ENCODE data around the gene IL3RA. TPM values are rescaled to one million over a fixed set of nuclear protein-coding genes. Genes with fewer than 3 reads are reported as not detected.

Gene IL3RA
- 0.97 TPM for total RNA-seq (ENCODE audit: unreplicated experiment)
- long read RNA-seq: 0 reads

DNA sequence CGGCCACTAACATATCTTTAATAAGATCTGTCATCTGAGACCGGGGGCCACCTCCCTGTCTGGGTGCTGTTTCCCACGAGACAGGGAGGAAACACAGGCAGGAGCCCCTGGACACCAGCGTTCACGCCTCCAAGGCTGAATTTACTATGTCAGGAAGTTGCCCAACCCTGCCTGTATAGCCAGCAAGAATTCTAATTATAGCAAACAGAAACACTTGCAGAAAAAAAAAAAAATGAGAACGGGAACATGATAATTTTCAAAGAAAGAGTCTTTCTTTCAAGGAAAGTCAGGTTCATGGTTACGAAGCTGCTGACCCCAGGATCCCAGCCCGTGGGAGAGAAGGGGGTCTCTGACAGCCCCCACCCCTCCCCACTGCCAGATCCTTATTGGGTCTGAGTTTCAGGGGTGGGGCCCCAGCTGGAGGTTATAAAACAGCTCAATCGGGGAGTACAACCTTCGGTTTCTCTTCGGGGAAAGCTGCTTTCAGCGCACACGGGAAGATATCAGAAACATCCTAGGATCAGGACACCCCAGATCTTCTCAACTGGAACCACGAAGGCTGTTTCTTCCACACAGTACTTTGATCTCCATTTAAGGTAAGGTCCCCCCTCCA is at the start of gene IL3RA:
Gene IL3RA, plus strand, starts transcription at position 455 of the 613 bp plus-strand sequence. CDS start 4,981 bp downstream, outside the sequence.
- TF ChIP-seq CTCF (IDR thresholded peaks at IDR 0.05; ENCODE audit: unreplicated experiment): no peak
- H3K27me3 Mint-ChIP-seq (ENCODE audit: unreplicated experiment): peaks cover 10% of the 10 kb centered on the region
- no peak within 1 kb of the TSS for H3K4me3 Mint-ChIP-seq (ENCODE audit: unreplicated experiment)
- peaks cover 23% of the 10 kb centered on the region for H3K9me3 Mint-ChIP-seq (ENCODE audit: unreplicated experiment)
- no peaks in the 10 kb centered on the region for H3K4me1 Mint-ChIP-seq (ENCODE audit: unreplicated experiment)
- no peak within 1 kb of the TSS for H3K27ac Mint-ChIP-seq (ENCODE audit: unreplicated experiment)
- no peak for DNase-seq (ENCODE audit: low spot score)
- peaks cover 18% of the 10 kb centered on the region for H3K36me3 Mint-ChIP-seq (ENCODE audit: low read depth, unreplicated experiment)

DNA sequence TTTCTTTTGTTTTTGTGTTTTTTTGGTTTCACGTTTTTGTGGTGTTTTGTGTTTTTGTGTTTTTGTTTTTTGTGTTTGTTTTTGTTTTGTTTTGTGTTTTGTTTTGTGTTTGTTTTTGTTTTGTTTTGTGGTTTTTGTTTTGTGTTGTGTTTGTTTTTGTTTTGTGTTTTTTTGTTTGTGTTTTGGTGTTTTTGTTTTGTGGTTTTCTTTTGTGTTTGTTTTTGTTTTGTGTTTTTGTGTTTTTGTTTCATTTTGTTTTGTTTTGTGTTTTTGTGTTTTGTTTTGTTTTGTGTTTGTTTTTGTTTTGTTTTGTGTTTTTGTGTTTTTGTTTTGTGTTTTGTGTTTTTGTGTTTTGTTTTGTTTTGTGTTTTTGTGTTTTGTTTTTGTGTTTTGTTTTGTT is 47.0 kb upstream of the IL3RA start:
- Mint-ChIP-seq H3K27ac (ENCODE audit: unreplicated experiment) (peak overlapping the region; percentile 32), H3K9me3 (ENCODE audit: unreplicated experiment) (peaks cover 41% of the 10 kb centered on the region), H3K4me1 (ENCODE audit: unreplicated experiment) (no peaks in the 10 kb centered on the region), H3K4me3 (ENCODE audit: unreplicated experiment) (peak overlapping the region; percentile 12), H3K27me3 (ENCODE audit: unreplicated experiment) (peaks cover 31% of the 10 kb centered on the region), H3K36me3 (ENCODE audit: low read depth, unreplicated experiment) (peaks cover 16% of the 10 kb centered on the region)
- no peak for DNase-seq (ENCODE audit: low spot score)
- TF ChIP-seq CTCF (IDR thresholded peaks at IDR 0.05; ENCODE audit: unreplicated experiment): no peak

DNA sequence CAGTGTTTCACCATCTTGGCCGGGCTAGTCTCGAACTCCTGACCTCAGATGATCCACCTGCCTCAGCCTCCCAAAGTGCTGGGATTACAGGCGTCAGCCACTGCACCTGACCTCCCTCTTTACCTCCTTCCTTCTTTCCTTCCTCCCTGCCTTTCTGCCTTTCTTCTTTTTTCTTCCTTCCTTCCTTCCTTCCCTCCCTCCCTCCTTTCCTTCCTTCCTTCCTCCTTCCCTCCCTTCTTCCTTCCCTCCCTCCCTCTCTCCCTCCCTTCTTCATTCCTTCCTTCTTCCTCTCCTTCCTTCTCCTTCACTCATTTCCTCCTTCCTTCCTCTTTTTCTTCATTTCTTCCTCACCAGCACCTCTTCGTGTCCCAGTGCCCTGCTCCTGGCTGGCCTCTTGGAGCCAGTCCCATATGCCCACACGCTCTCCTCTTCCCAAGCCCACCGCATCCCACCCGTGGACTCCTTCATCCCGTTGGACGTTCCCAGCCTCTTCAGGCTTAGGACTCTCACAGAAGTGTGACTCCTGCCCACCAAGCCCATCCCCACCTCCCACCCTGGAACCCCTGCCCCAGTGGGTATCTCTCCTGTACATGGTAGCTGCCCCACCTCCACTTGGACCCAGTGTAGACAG is 45.4 kb upstream of the IL3RA start:
- no peak overlapping the region for H3K27ac Mint-ChIP-seq (ENCODE audit: unreplicated experiment)
- no peak for TF ChIP-seq CTCF (IDR thresholded peaks at IDR 0.05; ENCODE audit: unreplicated experiment)
- no peak overlapping the region for H3K4me3 Mint-ChIP-seq (ENCODE audit: unreplicated experiment)
- H3K9me3 Mint-ChIP-seq (ENCODE audit: unreplicated experiment): peaks cover 46% of the 10 kb centered on the region
- DNase-seq (ENCODE audit: low spot score): no peak
- H3K36me3 Mint-ChIP-seq (ENCODE audit: low read depth, unreplicated experiment): peaks cover 21% of the 10 kb centered on the region
- peaks cover 40% of the 10 kb centered on the region for H3K27me3 Mint-ChIP-seq (ENCODE audit: unreplicated experiment)
- no peaks in the 10 kb centered on the region for H3K4me1 Mint-ChIP-seq (ENCODE audit: unreplicated experiment)

DNA sequence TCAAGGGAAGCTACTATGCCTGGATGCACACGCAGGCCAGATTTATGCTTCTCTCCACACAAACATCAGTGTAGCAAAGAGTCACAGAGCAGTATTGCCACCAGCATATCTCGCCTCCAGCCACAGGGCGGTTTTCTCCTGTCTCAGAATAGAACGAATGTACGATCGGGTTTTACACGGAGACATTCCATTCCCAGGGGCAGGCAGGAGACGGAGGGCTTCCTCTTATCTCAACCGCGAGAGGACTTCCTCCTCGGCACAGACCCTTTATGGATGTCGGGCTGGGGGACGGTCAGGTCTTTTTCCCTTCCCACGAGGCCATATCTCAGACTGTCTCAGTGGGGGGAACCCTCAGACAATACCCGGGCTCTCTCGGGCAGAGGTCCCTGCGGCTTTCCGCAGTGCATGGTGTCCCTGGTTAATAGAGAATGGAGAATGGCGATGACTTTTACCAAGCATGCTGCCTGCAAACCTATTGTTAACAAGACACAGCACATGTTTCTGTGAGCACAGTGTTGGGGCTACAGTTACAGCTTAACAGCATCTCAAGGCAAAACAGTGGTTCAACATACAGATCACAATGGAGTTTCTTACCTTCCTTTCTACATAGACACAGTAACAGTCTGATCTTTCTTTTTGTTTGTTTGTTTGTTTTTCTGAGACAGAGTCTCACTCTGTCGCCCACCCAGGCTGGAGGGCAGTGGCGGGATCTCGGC is 43.9 kb upstream of the IL3RA start:
- peaks cover 21% of the 10 kb centered on the region for H3K36me3 Mint-ChIP-seq (ENCODE audit: low read depth, unreplicated experiment)

More for the DNA sequence above, 43.9 kb upstream of the IL3RA start:
- no peak for TF ChIP-seq CTCF (IDR thresholded peaks at IDR 0.05; ENCODE audit: unreplicated experiment)
- no peak for DNase-seq (ENCODE audit: low spot score)
- Mint-ChIP-seq H3K27me3 (ENCODE audit: unreplicated experiment) (peaks cover 36% of the 10 kb centered on the region), H3K4me1 (ENCODE audit: unreplicated experiment) (no peaks in the 10 kb centered on the region), H3K4me3 (ENCODE audit: unreplicated experiment) (no peak overlapping the region), H3K27ac (ENCODE audit: unreplicated experiment) (peak overlapping the region; percentile 55), H3K9me3 (ENCODE audit: unreplicated experiment) (peaks cover 38% of the 10 kb centered on the region)
